ELR (cell line): ENCODE results near the gene GDPD3.
A peak's percentile ranks its signal among the peaks of the same experiment; 100 is the strongest.
"Not testable (repeated sequence)": the region's sequence is repeated elsewhere in the genome, so short reads cannot be mapped to it uniquely, and the experiment has no call there.

Experiments used
- DNase-seq: peaks from one replicate; pipeline ENCODE4 v3.0.0-alpha.2; 2015; ENCODE audit warnings: low read depth

GDPD3 gene

DNA sequence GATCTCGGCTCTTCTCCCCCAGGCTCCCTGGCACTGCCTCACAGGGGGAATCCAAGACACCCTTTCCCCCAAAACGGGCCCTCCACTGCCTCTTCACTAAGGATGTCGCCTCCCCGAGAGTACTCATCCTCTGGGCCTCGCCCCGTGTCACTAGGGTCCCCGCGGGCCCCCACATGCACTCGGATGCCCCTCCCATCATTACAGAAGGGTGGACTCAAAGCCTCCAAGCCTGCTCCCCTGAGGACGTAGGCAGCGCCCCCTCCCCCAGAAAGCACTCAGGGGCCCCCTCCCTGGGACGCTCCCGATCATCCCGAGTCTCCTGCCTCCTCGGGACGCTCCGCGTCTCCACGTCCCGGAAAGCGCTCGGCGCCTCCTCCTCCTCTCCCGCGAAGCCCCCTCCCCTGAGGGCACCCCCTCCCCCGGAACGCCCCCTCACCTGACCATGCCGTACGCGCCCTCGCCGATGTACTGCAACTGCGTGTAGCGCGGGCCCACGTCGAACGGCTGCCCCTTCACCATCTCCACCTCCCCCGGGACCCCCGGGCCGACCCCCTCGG lies 9.3 kb upstream of the GDPD3 start:
- peak; percentile 13 for DNase-seq

DNA sequence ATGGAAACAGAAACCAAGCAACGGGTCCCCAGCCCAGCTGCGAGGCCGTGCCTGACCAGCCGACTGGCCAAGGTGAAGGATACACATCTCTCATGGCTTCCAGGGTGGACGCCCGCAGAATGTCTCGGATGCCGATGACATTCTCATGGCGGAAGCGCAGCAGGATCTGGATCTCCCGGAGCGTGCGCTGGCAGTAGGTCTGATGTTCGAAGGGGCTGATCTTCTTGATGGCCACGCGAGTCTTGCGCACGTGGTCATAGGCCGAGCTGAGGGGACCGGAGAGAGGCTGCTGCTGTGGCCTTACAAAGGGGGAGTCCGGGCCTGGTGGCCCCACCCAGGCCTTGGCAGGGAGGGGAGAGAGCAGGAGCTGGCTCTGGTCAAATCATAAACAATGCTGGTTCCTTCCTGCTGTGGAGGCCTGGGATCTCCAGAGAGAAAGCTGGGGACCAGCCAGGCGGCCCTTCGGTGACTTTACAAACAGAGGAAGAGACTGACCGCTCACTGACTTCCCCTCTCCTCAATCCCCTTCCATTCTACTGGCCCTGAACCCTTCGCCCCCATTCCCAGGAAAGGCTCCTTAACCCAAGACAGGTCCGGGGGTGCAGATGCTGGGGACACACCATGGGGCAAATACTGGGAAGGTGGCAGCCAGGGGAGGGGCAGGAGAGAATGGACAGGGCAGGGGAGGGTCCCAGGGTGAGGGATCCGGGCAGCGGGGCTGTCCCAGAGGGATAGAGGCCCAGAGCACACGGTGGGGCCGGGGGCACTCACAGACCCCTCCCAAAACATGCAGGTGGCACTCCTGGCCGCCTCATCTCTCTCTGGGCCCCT lies 8.6 kb upstream of the GDPD3 start:
- no peak for DNase-seq

DNA sequence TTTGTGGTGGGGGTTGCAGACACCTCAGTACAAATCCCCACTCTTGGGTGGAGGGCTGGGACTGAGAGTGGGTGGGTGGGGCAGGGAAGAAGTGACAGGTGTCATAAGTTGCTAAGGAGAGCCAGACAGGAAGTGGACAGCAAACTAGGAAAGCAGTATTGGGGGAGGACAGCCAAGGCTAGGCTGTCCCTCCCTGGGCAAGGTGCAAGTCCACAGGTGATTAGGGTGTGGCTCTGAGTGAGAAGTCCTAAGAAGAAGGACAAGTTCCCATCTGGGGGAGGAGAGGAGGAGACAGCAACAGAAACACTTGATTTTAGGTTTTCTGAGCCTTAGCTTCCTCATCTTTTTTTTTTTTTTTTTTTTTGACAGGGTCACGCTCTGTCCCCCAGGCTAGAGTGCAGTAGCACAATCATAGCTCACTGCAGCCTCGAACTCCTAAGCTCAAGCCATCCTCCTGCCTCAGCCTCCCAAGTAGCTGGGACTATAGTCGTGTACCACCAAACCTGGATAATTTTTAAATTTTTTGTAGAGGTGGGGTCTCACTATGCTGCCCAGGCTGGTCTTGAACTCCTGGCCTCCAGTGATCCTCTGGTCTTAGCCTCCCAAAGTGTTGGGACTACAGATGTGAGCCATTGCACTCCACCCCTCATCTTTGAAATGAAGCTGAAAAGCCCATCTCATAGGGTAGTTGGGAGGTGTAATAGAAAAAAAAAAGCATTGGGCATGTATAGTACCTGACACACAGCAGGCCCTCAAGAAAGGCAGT lies 7.2 kb upstream of the GDPD3 start:
- DNase-seq = no peak

DNA sequence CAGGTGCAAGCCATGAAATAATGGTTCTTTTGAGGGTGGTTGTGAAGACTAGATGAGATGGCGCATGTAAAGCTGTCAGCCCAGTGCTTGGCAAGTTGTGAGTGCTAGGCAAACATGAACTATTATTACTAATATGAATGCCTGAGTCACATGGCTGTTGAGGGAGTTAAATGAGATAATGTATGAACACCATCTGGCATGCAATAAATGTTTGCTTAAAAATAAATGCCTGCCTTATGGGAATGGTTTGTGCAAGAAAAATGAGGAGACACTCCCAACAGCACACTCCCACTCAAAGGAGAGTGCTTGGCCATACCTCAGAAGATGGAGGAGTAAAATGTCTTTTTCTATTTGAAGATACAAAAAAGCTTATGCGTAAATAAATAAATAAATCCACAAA lies 6.1 kb upstream of the GDPD3 start:
- no peak for DNase-seq

DNA sequence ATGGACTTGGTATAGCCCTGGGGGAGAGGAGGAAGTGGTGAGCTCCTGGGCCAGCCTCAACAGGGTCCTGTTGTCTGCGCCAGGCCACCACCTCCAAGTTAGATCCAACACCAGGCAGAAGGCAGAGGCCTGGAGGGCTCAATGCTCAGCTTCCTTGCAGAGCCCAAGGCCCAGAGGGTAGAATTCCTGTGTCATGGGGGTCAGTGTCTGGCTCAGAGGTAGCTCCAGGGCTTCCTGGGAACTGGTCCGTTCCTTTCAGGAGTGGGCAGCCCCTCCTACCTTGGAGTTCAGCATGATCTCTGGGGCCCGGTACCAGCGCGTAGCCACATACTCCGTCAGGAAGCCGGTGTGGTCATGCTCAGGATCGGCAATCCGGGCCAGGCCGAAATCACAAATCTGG lies 4.4 kb upstream of the GDPD3 start:
- no peak for DNase-seq

DNA sequence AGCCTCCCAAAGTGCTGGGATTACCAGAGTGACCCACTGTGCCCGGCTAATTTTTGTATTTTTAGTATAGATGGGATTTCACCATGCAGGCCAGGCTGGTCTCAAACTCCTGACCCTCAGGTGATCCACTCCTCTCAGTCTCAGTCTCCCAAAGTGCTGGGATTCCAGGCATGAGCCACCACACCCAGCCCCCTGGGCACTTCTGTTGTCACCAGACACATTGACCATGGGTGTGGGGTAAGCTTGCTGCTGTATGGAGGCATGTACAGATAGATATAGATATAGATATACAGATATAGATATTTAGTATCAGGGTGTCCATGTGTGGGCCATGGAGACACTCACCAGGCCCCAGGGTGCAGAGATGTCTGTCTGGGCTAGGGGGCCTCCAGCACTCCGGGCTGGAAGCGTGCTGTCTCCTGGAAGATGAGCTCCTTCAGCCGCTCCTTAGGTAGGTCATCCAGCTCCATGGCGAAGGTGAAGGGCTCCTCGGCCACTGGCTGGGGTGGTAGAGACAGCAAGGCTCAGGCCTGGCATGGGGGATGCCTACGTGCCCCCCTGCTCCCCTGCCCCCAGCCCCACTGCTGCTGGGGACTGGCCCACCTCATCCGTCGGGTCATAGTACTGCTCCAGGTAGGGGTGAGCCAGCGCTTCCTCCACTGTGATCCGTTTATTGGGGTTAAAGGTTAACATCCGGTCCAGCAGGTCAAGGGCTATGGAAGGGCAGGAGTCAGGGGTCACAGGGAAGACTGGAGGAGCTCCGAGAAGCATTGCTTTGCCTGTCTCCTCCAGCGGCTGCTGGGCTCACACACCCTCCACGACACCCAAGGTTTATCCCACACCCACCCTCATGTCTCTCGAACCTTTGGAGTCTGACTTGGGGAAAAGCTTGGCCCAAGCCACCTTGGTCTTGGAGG lies 3.2 kb upstream of the GDPD3 start:
- DNase-seq = no peak

DNA sequence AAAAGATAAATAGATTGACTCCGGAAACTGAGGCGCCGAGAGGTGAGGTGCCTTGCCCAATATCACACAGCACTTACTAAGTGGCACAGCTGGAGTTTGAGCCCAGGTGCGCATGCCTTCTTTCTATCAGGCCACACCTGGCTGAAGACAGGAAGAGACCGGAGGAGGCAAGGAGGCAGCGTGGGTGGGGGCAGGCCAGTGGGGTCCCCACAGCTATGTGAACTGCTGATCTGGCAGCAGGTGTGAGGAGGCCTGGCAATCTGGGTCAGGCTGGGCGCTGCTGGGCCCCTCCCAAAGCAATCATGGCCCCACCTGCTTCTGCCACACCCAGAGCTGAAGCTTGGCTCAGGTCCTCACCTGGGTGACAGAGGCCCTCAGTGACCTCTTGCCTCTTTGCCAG lies 1.9 kb upstream of the GDPD3 start:
- DNase-seq = no peak

DNA sequence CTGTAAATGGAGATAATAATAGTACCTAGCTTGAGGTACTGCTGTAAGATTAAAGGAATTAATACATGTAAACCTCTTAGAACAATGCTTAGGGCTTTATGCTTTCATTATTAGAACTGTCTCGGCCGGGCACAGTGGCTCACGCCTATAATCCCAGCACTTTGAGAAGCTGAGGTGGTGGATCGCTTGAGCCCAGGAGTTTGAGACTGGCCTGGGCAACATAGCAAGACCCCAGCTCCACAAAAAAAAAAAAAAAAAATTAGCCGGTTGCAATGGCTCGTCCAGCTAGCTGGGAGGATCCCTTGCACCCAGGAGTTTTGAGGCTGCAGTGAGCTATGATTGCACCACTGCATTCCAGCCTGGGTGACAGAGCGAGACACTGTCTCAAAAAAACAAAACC lies 1.5 kb upstream of the GDPD3 start:
- DNase-seq = not testable (repeated sequence)

DNA sequence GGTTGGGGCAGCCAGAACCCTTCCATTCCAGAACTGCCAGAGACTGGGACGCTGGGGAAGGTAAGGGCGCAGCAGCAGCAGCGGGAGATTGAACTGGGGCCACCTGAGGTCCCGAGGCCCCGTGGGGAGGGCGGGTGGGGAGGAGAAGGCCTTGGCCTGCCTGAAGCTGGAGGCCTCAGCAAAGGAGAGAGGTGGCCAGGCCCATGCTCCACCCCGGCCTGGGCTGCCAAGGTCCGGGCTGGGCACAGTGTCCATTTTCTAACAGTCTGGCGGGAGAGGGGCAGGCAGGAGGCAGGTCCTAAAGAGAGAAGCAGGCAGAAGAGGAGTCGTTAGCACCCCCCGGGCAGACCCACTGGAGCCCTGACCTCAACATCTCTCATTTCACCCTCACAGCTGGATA lies 1.1 kb upstream of the GDPD3 start:
- no peak for DNase-seq

DNA sequence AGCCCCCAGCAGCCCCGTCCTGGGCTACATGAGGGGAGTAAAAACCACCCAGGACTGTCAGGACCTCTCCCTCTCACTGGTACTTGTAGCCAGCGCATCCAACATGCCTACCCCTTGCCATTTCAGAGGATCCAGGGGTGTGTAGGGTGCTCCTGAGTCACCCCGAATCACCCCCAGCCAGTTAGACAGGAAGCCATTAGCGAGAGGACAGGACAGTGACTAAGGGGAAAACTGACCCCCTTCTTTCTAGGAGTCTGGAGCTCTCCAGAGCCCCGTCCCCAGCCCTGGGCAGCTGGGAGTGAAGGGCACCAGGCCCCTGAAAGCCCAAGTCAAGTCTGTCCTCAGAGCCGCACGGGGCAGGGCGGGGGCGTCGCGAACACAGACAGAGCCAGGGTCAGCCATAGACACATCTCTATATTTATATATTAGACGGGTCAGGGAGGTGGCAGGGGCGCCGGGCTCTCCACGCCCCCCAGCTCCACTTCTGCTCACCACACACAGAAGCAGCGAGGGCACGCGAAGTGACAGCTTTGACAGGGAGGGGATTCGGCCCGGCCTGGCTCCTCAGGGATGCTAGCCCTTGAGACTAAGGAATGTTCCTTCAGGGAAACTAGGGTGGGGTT lies 485 bp upstream of the GDPD3 start:
- DNase-seq = peak; percentile 66

DNA sequence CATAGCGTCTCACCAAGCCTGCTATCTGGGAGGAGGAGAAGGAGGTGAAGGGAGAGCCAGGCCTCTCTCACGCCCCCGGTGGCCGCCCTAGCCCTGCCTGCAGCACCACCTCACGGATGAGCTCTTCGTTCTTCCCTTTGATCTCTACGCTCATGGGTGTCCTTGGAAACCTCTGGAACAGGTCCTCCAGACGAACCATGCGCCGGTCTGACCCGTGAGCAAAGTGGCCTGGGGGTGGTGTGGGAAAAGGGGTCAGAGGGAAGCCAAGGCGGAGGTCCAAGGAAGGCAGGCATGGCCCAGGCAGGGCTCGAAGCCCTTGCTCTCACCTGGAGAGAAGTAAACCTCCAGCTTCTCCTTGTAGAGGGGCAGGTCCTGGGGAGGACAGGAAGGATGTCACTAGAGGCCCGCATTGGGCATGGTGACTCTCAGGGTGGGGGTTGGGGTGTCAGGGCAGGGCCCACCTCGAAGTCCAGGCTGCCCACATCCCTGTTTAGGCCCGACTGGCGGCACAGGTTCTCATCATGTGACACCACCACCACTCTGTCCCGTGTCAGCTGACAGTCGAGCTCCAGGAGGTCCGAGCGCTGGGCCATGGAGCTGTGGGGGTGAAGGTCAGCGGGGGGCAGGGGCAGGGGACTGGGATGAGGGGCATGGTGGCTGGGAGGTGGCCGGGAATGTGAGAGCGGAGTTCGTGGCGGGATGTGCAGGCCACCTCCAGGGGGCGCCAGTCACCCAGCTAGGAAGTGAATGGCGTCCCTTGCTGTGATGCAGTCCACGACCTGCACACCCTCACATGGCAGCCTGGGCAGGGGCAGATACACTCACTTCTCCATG lies 923 bp downstream of the GDPD3 start:
- DNase-seq = peak; percentile 56

DNA sequence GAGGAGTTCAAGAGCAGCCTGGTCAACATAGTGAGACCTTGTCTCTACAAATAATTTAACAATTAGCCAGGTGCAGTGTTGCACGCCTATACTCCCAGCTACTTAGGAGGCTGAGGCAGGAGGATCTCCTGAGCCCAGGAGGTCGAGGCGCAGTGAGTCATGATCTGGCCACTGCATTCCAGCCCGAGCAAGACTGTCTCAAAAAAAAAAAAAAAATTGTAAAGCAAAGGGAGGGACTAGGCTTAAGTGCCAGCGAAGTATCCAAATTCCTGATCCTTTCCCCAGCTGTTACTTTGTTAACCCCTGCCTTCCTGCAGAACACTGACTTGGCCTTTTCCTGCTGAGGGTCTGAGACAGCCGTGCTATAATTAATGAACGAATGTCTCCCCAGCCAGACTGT lies 2.7 kb downstream of the GDPD3 start:
- DNase-seq = no peak

DNA sequence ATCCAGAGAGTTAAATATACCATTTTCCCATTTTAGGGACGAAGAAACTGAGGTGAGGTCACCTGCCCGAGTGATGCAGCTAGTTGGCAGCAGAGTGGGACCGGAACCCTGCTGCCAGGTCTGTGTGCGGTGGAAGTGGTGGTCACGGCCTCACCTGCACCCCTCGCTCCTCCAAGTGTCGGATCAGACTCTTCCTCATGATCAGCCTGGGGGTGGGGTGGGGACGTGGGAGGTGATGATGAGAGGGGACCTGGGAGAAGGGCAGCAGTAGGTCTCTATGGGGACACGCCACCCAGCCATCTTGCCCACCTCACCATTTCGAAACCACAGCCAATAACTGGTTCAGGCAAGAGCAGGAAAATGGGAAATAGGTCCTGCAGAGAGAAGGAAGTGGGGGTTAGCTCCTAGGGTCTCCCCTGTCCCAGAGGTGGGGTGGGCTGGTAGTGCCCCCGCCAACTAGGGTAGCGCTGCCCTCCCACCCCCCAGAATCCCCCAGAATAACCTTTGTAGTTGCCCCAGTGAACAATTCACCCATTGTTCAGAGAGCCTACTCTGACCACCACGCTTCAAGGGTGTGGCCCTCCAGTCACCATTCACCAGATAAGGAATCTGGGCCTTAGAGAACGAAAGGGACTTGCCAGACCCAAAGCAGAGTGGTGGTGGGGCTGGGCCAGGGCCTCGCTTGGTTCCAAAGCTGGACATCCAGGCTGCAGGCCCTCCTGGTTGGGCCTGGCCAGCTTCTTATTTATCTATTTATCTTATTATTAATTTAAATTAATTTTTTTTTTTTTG lies 5.1 kb downstream of the GDPD3 start:
- DNase-seq = no peak

DNA sequence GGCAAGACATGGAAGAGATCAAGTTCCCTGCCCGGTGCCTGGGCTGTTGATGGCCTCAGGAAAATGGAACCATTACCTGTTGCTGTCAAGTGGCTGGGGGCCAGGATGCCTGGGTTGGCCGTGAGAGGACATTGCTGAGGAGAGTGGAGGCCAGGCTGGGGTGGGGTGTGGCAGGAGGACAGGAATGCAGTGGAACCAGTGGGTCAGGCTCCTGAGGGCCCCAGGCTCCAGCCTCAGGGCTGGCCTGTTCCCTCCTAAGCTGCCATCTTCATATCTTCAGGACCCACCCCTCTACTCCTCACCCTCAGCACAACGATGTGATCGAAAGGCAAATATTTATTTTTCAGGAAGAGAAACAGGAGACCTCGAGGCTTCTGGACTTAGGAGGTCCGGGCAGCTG lies 8.8 kb downstream of the GDPD3 start:
- no peak for DNase-seq

DNA sequence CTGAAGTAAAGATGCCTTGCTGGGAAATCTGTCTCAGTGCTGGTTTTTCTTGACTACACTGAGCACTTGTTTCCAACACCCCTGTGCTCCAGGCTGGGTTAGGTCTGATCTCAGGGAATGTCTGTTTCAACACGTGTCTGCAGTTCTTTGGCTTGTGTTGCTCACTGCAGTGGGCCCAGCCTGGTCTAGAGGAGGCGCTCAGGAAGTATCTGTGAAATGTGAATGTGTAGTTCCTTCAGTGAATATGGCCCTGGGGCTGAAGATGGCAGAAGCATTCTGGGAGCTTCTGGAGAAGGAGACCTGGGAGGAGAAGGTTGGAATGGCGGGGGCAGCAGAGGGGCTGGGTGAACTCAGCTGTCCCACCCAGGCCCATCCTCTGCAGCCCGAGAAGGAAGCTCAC lies 9.2 kb downstream of the GDPD3 start:
- no peak for DNase-seq

DNA sequence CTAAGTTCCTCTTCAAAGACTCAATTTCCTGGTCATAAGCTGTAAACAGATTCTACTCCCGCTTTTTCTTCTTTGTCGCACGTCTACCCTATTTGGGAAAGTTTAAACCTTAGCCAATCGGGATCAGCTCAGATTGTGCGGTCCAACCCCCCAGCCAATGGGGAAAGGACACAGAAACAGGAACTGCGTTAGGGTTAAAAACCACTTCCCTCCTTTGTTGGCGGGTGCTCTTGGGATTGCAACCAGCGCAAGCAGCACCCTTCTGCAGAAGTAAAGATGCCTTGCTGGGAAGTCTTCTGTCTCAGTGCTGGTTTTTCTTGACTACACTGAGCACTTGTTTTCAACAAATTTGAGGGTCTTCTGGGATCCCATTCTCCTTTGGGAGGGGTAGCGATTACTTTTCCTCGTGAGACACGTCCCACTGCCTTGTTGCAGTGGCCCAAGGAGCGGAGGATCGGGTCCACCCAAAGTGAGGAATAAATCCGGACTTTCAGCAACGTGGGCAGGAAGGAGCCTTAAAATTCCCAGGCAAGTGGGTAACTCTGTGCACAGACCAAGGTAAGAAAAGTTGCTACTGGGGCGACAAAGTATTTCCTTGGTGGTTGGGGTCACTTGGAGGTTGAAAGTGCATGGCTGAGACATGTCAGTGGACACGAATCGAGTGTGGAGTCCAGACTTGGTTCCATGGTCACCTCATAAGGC lies 16.3 kb downstream of the GDPD3 start:
- no peak for DNase-seq

DNA sequence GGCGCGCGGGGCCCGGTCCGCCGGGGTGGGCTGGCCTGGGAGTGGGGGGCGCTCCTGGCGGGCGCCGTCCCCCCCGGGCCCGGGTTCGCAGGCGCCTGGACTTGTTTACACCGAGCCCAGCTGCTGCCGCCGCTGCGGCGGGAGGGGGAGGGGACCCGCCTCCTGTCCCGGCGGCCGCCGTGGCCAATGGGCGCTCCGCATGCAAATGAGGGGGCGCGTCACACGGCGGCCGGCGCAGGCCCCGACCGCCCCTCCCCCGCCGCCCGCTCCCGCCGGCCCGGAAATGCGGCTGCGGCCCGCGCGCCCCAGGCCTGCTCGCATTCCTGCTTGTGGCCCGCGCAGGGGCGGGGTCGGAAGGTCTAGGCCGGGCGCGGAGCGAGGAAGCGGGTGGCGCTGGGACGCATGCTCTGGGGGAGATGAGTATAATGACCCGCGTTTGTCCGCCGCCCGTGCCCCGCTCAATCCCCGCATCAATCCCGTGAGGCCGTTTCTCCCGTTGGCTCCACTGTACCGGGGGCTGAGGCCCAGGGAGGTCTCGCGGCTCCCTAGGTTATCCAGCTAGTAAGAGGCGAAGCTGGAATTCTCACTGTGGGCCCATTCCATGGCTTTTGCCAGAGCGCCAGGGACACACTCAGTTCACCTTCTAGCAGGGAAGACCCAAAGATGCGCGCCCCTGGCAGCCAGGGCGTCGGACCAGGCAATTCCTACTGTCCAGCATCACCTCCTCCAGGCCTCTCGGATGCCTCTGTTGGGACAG lies 17.1 kb downstream of the GDPD3 start, which contains the start of gene YPEL3:
TSS of gene YPEL3 (minus strand) at position 109 of the 757 bp plus-strand sequence. CDS start 731 bp downstream, outside the sequence.
- DNase-seq = peak; percentile 85
